GM21528 (cell line): Measurements from ENCODE around the gene ACTG2.
"Not testable (repeated sequence)": the region's sequence is repeated elsewhere in the genome, so short reads cannot be mapped to it uniquely, and the experiment has no call there.

ENCODE experiments used
- ATAC-seq: cut with Tn5 transposase; IDR thresholded peaks from one replicate; pipeline ENCODE4 v1.9.1; 2021; ENCODE audit warnings: mild to moderate bottlenecking, moderate library complexity; ENCODE audit not compliant: unreplicated experiment, low FRiP score

Gene ACTG2

GRCh38 chr2:73891276-73891901 is 1.4 kb upstream of the ACTG2 start:
- no peak for ATAC-seq

GRCh38 chr2:73893764-73894474 is 1.1 kb downstream of the ACTG2 start:
- no peak for ATAC-seq

GRCh38 chr2:73894475-73894850 is 1.7 kb downstream of the ACTG2 start:
- no peak for ATAC-seq

- no peak for ATAC-seq
Observed at GRCh38 chr2:73894877-73895276, 2.1 kb downstream of the ACTG2 start.

GRCh38 chr2:73895473-73895872 is 2.7 kb downstream of the ACTG2 start:
- ATAC-seq = no peak

- no peak for ATAC-seq
Observed at GRCh38 chr2:73896362-73897239, 3.8 kb downstream of the ACTG2 start.

GRCh38 chr2:73897240-73897583 is 4.4 kb downstream of the ACTG2 start:
- no peak for ATAC-seq

- ATAC-seq = no peak
Observed at GRCh38 chr2:73897934-73898333, 5.1 kb downstream of the ACTG2 start.

- ATAC-seq = no peak
Observed at GRCh38 chr2:73899801-73900336, 7.1 kb downstream of the ACTG2 start.

- no peak for ATAC-seq
Observed at GRCh38 chr2:73901143-73901542, 8.3 kb downstream of the ACTG2 start.

GRCh38 chr2:73902284-73902683 is 9.5 kb downstream of the ACTG2 start:
- ATAC-seq = no peak

GRCh38 chr2:73903313-73903712 is 10.5 kb downstream of the ACTG2 start:
- no peak for ATAC-seq

GRCh38 chr2:73903949-73904613 is 11.3 kb downstream of the ACTG2 start:
- ATAC-seq = not testable (repeated sequence)

GRCh38 chr2:73904952-73905351 is 12.1 kb downstream of the ACTG2 start:
- no peak for ATAC-seq

GRCh38 chr2:73906847-73907505 is 14.2 kb downstream of the ACTG2 start:
- no peak for ATAC-seq

GRCh38 chr2:73907840-73908452 is 15.1 kb downstream of the ACTG2 start:
- no peak for ATAC-seq

GRCh38 chr2:73908689-73909652 is 16.2 kb downstream of the ACTG2 start:
- ATAC-seq = no peak

- ATAC-seq = no peak
Observed at GRCh38 chr2:73910873-73911547, 18.2 kb downstream of the ACTG2 start.
